ENCODE results near the gene ABCE1. TPM values are rescaled to one million over a fixed set of nuclear protein-coding genes. Genes with fewer than 3 reads are reported as not detected.

Gene ABCE1
- 94.0 TPM for total RNA-seq

DNA sequence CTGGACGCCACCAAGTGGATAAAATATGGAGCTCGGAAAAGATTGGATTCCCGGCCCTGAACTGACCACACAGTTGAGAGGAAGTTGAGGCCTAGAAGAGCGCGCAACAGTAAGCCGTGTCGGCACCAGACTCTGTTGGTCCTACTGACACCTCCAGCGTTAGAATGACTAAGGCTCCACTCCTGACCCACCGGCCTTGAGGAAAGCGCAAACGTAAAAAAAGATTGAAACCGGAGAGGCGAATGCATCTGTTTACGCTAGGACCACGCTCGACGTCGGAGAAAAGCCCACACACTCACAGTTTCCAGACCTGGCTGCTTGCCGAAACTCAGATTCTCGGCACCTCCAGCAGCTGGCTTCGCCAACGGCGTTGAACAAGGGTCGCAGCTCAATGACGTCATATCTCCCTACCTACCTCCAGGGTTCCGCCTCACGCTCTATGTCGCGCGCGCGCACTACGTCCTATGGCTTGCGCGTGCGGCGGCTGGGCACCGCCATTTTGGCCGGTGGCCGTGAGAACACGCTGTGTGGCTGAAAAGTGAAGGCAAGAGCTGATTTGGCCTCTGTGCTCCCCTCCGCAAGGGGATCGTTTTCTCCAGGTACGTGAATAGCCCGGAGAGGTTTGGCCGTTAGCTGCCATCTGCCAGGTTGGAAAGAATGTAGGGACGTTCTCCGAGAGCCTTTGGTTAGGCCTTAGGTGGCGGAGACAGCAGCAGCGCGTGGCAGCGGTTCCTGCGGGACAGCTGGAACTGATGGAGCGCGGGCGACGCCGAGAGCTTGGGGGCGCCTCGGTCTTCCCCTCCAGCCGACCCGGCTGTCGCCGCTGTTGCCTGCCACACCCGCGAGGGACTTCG is at the start of gene ABCE1, which contains the start of gene ANAPC10:
Gene ABCE1, plus strand, starts transcription at position 491 of the 854 bp plus-strand sequence. CDS start 6,102 bp downstream, outside the sequence.
Gene ANAPC10, minus strand, starts transcription at position 376 of the 854 bp plus-strand sequence. CDS start 2,097 bp downstream, outside the sequence.

Small RNA genes within 50 kb of the gene (small RNA-seq; reads per million reads assigned to genes)
- gene RF00019 (ENCODE audit: low replicate concordance), result not detected

Other genes with a start within 250 kb of the ABCE1 start
- gene ANAPC10, start 115 bp upstream of the ABCE1 start, total RNA-seq, result 31.9 TPM
- 62.1 TPM for gene OTUD4, start 82.3 kb downstream of the ABCE1 start, total RNA-seq